D721Med (cell line): ENCODE data around the gene EMC8.

Experiments
- DNase-seq: peaks from one replicate; pipeline ENCODE4 v3.0.0; 2011; ENCODE audit warnings: low spot score; ENCODE audit not compliant: insufficient read length
- FAIRE-seq: peaks from 2 replicates; lab custom pipeline; 2011; peaks lifted over from hg19 to GRCh38; lab: Jason Lieb, UNC
- CTCF ChIP-seq: IDR thresholded peaks from 2 replicates; pipeline ENCODE4 v1.5.1; 2012; ENCODE audit warnings: mild to moderate bottlenecking, control low read depth; ENCODE audit not compliant: insufficient read depth; ENCODE audit errors: missing control alignments

Gene EMC8

GRCh38 chr16:85750827-85751697 is 48.3 kb downstream of the EMC8 start, which contains the start of gene C16orf74:
Gene C16orf74 (minus strand): TSS chr16:85751096. CDS start chr16:85735217, 15,879 bp downstream.
- FAIRE-seq (no peak), DNase-seq (no peak)
- TF ChIP-seq CTCF = no peak

- no peak for TF ChIP-seq CTCF
- FAIRE-seq (no peak), DNase-seq (no peak)
Observed at GRCh38 chr16:85750146-85750826, 49.1 kb downstream of the EMC8 start.

GRCh38 chr16:85749771-85750145 is 49.6 kb downstream of the EMC8 start:
- DNase-seq = no peak
- TF ChIP-seq CTCF = no peak
- no peak for FAIRE-seq

GRCh38 chr16:85746460-85747215 is 52.7 kb downstream of the EMC8 start:
- FAIRE-seq = no peak
- no peak for DNase-seq
- no peak for TF ChIP-seq CTCF

GRCh38 chr16:85738923-85739715 is 60.2 kb downstream of the EMC8 start:
- no peak for TF ChIP-seq CTCF
- FAIRE-seq = no peak

GRCh38 chr16:85736921-85737320 is 62.4 kb downstream of the EMC8 start:
- DNase-seq (no peak), FAIRE-seq (no peak)
- no peak for TF ChIP-seq CTCF

More at GRCh38 chr16:85738923-85739715, 60.2 kb downstream of the EMC8 start:
- no peak for DNase-seq
